ENCODE results near the gene LRRC8D.

LRRC8D gene

DNA sequence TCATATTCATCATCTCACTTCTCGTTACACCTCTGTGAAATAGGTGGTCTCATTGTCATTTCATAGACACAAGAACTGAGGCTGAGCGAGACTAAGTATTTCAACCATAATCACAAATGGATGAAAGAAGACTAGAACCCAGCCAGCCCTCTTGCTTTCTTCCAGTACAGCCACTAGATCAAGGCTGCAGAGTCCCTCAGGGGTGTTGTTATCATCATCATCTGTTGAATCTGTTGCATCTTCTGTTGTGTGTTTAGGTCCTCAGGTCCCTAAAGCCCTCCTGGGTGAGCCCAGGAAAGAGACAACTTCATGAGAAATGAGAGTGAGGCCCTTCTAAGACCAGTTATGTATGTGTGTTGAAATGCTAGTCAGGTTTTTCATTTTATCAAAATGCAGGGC lies 87.4 kb downstream of the LRRC8D start:
- DNase-seq (ENCODE audit: low read depth), result no peak
- TF ChIP-seq, protein P1, sequence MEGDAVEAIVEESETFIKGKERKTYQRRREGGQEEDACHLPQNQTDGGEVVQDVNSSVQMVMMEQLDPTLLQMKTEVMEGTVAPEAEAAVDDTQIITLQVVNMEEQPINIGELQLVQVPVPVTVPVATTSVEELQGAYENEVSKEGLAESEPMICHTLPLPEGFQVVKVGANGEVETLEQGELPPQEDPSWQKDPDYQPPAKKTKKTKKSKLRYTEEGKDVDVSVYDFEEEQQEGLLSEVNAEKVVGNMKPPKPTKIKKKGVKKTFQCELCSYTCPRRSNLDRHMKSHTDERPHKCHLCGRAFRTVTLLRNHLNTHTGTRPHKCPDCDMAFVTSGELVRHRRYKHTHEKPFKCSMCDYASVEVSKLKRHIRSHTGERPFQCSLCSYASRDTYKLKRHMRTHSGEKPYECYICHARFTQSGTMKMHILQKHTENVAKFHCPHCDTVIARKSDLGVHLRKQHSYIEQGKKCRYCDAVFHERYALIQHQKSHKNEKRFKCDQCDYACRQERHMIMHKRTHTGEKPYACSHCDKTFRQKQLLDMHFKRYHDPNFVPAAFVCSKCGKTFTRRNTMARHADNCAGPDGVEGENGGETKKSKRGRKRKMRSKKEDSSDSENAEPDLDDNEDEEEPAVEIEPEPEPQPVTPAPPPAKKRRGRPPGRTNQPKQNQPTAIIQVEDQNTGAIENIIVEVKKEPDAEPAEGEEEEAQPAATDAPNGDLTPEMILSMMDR (IDR thresholded peaks at IDR 0.05; ENCODE audit: low read depth, low read length, missing control alignments), result no peak
- H3K4me3 ChIP-seq (ENCODE audit: low read depth, low read length), result no peak overlapping the region

DNA sequence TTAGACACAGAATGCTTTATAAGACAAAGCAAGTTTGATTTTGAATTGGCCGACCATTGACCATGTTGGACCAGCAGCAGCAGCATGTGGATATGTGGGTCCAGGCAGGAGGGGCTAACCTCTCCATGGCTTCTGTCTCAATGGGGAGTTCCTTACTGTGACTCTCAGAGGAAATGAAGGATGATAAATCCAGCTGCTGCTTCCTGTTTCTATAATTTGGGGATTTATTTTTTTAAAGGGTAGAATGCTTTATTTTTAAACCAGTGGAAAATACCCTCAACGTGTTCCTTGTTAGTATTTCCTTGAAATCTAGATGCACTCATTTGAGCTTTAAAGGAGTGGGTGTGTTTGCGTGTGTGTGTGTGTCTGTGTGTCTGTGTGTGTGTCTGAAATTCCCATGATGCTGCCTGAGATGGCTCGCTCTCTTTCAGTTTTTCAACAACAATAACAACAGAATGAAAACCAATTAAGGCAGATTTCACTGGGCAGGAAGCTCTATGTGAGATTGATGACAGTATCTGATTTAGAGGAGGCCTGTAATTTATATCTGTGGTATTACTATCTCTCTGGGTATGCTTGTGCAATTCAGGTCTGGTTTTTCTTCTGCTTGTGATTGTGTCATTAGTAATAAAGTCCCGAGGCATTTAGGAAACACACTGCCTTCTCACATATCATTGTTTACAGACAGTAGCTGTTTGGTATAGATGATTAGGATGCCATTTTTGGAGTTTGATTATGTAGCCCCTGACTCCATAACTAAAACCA lies 88.0 kb downstream of the LRRC8D start:
- H3K4me3 ChIP-seq (ENCODE audit: low read depth, low read length), result no peak overlapping the region
- no peak for DNase-seq (ENCODE audit: low read depth)
- TF ChIP-seq, protein P1 (IDR thresholded peaks at IDR 0.05; ENCODE audit: low read depth, low read length, missing control alignments), result no peak

DNA sequence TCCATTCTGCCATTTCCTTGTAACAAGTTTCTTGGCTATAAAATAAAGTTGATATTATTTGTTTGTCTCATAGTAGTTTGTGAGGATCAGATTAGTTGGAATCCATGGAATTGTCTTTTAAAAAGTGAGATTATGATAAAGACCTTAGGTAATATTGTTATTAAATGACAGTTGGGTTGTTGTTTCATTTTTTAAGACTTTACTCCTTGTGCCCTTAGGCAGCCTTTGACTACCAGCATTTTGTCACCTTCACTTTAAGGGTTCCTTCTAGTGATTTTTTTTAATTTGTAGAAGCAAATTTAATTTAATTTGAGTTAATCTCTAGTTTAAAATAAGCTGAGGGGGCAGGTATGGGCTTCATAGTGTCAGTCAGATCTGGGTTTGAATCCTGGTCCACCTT lies 89.4 kb downstream of the LRRC8D start:
- DNase-seq (ENCODE audit: low read depth), result no peak
- TF ChIP-seq, protein P1 (IDR thresholded peaks at IDR 0.05; ENCODE audit: low read depth, low read length, missing control alignments), result no peak
- H3K4me3 ChIP-seq (ENCODE audit: low read depth, low read length), result no peak overlapping the region

DNA sequence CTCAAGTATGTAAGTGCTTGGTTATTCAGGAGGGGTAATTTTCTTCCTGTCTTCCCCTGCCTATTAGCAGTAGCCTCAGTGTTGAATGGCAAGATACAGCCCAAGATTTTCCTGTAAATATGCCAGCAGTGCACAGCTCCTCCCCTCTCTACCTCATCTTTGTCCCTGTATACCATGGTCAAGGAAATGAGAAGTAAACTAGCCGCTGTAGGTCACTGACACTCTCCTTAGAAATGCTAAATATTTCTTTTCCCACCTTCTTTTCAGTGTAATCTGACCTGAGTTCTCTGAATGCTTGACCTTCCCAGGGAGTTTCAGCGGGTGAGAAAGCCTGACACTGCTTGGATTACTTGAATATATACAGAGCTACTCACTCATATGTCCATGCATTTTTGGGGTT lies 89.9 kb downstream of the LRRC8D start:
- H3K4me3 ChIP-seq (ENCODE audit: low read depth, low read length), result no peak overlapping the region
- no peak for DNase-seq (ENCODE audit: low read depth)
- TF ChIP-seq, protein P1 (IDR thresholded peaks at IDR 0.05; ENCODE audit: low read depth, low read length, missing control alignments), result no peak

DNA sequence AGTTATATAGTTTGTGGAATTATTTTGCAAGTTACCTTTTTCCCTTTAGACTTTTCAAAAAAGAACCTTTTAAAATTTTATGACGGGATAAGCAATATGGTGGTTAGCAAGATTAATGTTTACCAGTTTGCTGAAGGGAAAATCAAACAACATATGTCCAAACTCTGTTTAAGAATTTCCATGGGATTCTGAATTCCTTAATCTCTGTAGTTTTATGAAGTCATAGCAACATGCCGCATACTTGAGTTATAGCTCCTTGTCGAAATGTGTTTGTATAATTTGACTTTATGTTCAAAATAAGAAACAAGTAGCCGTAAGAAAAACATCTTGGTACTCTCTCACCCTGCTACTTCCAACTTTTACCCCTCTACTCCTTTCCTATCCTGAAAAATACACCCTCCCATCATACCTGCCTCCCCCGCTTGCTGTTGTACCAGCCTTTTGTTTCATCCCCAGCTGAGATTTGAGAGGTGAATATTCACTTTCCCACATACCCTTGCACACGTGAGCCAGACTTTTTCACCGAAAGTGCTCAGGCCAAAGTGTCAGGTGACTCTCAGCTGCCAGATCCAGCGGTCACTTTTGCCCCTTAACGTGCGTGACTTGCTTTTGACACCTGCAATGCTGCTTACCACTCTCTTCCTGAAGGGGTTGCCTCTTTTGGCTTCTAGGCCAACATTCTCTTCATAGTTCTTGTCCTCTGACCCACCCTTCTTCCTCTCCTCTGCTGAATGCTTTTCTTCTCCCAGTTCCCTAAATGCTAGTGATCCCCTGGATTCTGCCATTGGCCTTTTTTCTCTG lies 90.6 kb downstream of the LRRC8D start:
- DNase-seq (ENCODE audit: low read depth), result no peak

DNA sequence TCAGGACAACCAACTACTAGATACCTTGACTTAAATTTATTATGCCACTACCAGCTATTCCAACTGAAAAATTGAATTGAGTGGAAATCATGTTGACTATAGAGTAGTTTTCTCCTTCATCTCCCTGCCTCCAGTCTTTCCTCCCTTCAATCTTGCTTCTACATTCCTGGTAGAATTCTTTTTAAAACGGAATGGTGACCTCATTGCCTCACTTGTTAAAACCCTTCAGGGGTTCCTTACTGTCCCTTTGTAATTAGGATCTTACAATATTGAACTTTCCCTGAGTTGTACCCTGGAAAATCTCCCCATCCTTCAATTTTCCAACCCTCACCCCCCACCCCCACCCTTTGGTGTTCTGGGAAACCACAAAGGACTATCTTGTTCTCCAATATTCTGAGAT lies 91.2 kb downstream of the LRRC8D start:
- no peak overlapping the region for H3K4me3 ChIP-seq (ENCODE audit: low read depth, low read length)

More for the DNA sequence above, 90.6 kb downstream of the LRRC8D start:
- TF ChIP-seq, protein P1 (IDR thresholded peaks at IDR 0.05; ENCODE audit: low read depth, low read length, missing control alignments), result no peak
- H3K4me3 ChIP-seq (ENCODE audit: low read depth, low read length), result no peak overlapping the region

More for the DNA sequence above, 91.2 kb downstream of the LRRC8D start:
- TF ChIP-seq, protein P1 (IDR thresholded peaks at IDR 0.05; ENCODE audit: low read depth, low read length, missing control alignments), result no peak
- DNase-seq (ENCODE audit: low read depth), result no peak
